ENCODE results near the gene DYNC1I1. TPM values are rescaled to one million over a fixed set of nuclear protein-coding genes. Genes with fewer than 3 reads are reported as not detected.

The DYNC1I1 gene
- total and polyA plus RNA-seq, 2 of the 13 experiments (the other 11 are each of a cell fraction or from before 2014, with no cell fraction given): not detected

- Histone ChIP-seq H3K9me3 (ENCODE audit: low read length) (no peaks in the 10 kb centered on the region), H3K36me3 (replicated peaks in 1 of 2; ENCODE audit: control insufficient read depth in 1 of 2, insufficient read depth in 2 of 2, low read length in 2 of 2) (no peaks in the 10 kb centered on the region), H3K4me1 (ENCODE audit: insufficient read depth, low read length) (no peaks in the 10 kb centered on the region), H3K27ac (ENCODE audit: extremely low read length, insufficient read depth, low read length) (no peak overlapping the region), H3K9ac (ENCODE audit: insufficient read depth, low read depth, low read length) (no peak overlapping the region), H3K4me2 (ENCODE audit: low read depth, low read length) (no peak overlapping the region), H2AFZ (ENCODE audit: low read length) (no peak overlapping the region), H4K20me1 (ENCODE audit: insufficient read depth, low read length) (no peaks in the 10 kb centered on the region), H3K4me3 (replicated peaks in 1 of 3; ENCODE audit: insufficient read depth in 1 of 3, low read depth in 2 of 3, low read length in 3 of 3) (no peak overlapping the region), H3K79me2 (ENCODE audit: insufficient read depth, low read length) (no peaks in the 10 kb centered on the region), H3K27me3 (ENCODE audit: control insufficient read depth in 1 of 2, insufficient read depth in 2 of 2, low read length in 2 of 2) (no peaks in the 10 kb centered on the region; a peak in 1 of 5 replicates)
- intact Hi-C loops (cut with micrococcal nuclease; ENCODE audit: unreplicated experiment) (no loop called here), in situ Hi-C loops (cut with HindIII; ENCODE audit: extremely low pct_ligation_motif_present, low pct_unique_long_range_greater_than_20kb) (no loop called here)
- POLR2A ChIA-PET: no interaction called here
- no TSS peak for BruUV-seq (replicated peaks)
- TF ChIP-seq ZNF335 (CRISPR knock-in tag; IDR thresholded peaks at IDR 0.05) (no peak), KDM4B (CRISPR knock-in tag; IDR thresholded peaks at IDR 0.05) (no peak), YEATS4 (CRISPR knock-in tag; IDR thresholded peaks at IDR 0.05; ENCODE audit: borderline replicate concordance) (no peak), TP53 (CRISPR knock-in tag; conservative IDR thresholded peaks at IDR 0.05) (no peak), ZNF350 (CRISPR knock-in tag; IDR thresholded peaks at IDR 0.05; ENCODE audit: borderline replicate concordance, low read depth) (no peak), FOXK1 (CRISPR knock-in tag; IDR thresholded peaks at IDR 0.05; ENCODE audit: borderline replicate concordance, low read depth) (no peak), ZNF792 (CRISPR knock-in tag; IDR thresholded peaks at IDR 0.05) (no peak), ZNF572 (CRISPR knock-in tag; IDR thresholded peaks at IDR 0.05) (no peak), PHF20 (CRISPR knock-in tag; IDR thresholded peaks at IDR 0.05) (no peak), ARID2 (CRISPR knock-in tag; IDR thresholded peaks at IDR 0.05; ENCODE audit: borderline replicate concordance) (no peak)
- WGBS (ENCODE audit: low lambda C conversion rate): 0% methylated on average over 2 of the region's 2 CpGs
- DNase-seq (ENCODE audit: low spot score) (no peak), FAIRE-seq (no peak), ATAC-seq (no peak)
- CTCF ChIA-PET (ENCODE audit: low intra/inter-chr PET ratio, low total read pairs): no interaction called here
Measured at GRCh38 chr7:96016735-96017134, 244.4 kb downstream of the DYNC1I1 start.

- CTCF ChIA-PET (ENCODE audit: low intra/inter-chr PET ratio, low total read pairs): no interaction called here
- Histone ChIP-seq H3K36me3 (replicated peaks in 1 of 2; ENCODE audit: control insufficient read depth in 1 of 2, insufficient read depth in 2 of 2, low read length in 2 of 2) (no peaks in the 10 kb centered on the region), H4K20me1 (ENCODE audit: insufficient read depth, low read length) (no peaks in the 10 kb centered on the region), H3K4me3 (replicated peaks in 1 of 3; ENCODE audit: insufficient read depth in 1 of 3, low read depth in 2 of 3, low read length in 3 of 3) (no peak overlapping the region), H3K27ac (ENCODE audit: extremely low read length, insufficient read depth, low read length) (no peak overlapping the region), H3K79me2 (ENCODE audit: insufficient read depth, low read length) (no peaks in the 10 kb centered on the region), H2AFZ (ENCODE audit: low read length) (no peak overlapping the region), H3K27me3 (ENCODE audit: control insufficient read depth in 1 of 2, insufficient read depth in 2 of 2, low read length in 2 of 2) (no peaks in the 10 kb centered on the region; a peak in 1 of 5 replicates), H3K9ac (ENCODE audit: insufficient read depth, low read depth, low read length) (no peak overlapping the region), H3K4me1 (ENCODE audit: insufficient read depth, low read length) (no peaks in the 10 kb centered on the region), H3K9me3 (ENCODE audit: low read length) (no peaks in the 10 kb centered on the region), H3K4me2 (ENCODE audit: low read depth, low read length) (no peak overlapping the region)
- no TSS peak for BruUV-seq (replicated peaks)
- POLR2A ChIA-PET: no interaction called here
- no peak for ATAC-seq
- no peak for FAIRE-seq
- in situ Hi-C loops (cut with HindIII; ENCODE audit: extremely low pct_ligation_motif_present, low pct_unique_long_range_greater_than_20kb) (no loop called here), intact Hi-C loops (cut with micrococcal nuclease; ENCODE audit: unreplicated experiment) (no loop called here)
- no peak for TF ChIP-seq ZNF484 (CRISPR knock-in tag; IDR thresholded peaks at IDR 0.05; ENCODE audit: borderline replicate concordance, low read depth)
- no peak for TF ChIP-seq ZNF7 (CRISPR knock-in tag; IDR thresholded peaks at IDR 0.05)
- TF ChIP-seq ZNF710 (CRISPR knock-in tag; IDR thresholded peaks at IDR 0.05; ENCODE audit: borderline replicate concordance): no peak
- no peak for TF ChIP-seq TBL1XR1 (IDR thresholded peaks at IDR 0.05; ENCODE audit: borderline replicate concordance, low read length, partially characterized antibody)
- no peak for TF ChIP-seq MAFF (IDR thresholded peaks at IDR 0.05; ENCODE audit: low read depth, low read length)
- no peak for TF ChIP-seq KLF12 (CRISPR knock-in tag; IDR thresholded peaks at IDR 0.05; ENCODE audit: borderline replicate concordance)
- no peak for TF ChIP-seq DRAP1 (CRISPR knock-in tag; IDR thresholded peaks at IDR 0.05)
- no peak for TF ChIP-seq NR2C2 (CRISPR knock-in tag; IDR thresholded peaks at IDR 0.05; ENCODE audit: borderline replicate concordance)
- no peak for TF ChIP-seq ASH2L (IDR thresholded peaks at IDR 0.05; ENCODE audit: insufficient read length, low read depth, low read length)
- no peak for DNase-seq (ENCODE audit: low spot score)
- 36% methylated on average over 3 of the region's 3 CpGs for whole genome bisulfite sequencing (ENCODE audit: low lambda C conversion rate)
Measured at GRCh38 chr7:96017877-96018276, 245.5 kb downstream of the DYNC1I1 start.

All from HepG2 (cell line).